ENCODE measurements around the gene CAB39L.

The CAB39L gene

DNA sequence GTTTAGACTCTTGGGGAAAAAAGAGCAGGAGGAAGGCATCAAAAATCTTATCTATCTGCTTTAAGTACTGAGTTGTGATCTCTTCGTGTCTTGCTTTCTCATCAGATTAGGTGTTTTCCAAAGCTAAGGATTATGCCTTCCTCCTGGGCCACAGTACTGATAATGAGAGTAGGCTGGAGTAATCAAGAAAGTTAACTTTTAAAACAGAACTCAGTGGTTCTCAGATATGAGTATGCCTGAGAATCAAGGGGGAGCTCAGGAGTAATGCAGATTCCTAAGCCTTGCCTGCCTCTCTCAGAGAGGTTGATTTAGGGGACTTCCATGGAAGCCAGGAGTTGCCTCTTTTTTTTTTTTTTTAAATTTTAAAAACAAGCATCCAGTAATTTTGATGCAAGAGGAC is 172.6 kb downstream of the CAB39L start:
- no peak for DNase-seq

DNA sequence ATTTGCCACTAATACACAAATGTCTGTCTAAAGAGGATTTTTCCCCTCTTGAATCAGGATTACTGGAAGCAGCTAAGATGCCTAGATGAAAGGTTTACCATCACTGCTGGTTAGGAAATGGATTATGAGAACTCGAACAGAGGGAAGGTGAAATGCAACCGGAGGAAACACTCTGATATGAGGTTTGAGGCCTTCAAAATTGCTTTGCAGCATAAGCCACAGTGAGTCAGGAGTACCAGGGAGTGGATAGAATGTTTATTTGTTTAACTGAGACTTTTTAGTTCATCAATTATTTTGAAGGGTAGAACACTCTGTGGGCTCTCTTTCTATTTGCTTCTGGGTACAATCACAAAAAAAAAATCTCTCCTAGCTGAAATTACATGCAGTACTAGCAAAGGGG is 178.0 kb downstream of the CAB39L start:
- no peak for DNase-seq

DNA sequence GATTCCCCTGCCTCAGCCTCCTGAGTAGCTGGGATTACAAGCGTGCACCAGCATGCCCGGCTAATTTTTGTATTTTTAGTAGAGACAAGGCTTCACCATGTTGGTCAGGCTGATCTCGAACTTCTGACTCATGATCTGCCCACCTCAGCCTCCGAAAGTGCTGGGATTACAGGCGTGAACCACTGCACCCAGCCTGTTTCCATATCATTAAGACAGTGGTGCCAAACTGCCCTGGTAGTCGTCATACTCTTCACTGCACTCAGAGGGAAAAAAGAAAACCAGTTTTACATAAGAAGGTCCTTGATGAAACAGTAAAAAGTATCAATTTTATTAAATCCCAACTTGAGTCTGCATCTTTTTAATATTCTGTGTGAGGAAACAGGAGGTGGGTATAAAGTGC is 181.2 kb downstream of the CAB39L start:
- DNase-seq, result no peak

DNA sequence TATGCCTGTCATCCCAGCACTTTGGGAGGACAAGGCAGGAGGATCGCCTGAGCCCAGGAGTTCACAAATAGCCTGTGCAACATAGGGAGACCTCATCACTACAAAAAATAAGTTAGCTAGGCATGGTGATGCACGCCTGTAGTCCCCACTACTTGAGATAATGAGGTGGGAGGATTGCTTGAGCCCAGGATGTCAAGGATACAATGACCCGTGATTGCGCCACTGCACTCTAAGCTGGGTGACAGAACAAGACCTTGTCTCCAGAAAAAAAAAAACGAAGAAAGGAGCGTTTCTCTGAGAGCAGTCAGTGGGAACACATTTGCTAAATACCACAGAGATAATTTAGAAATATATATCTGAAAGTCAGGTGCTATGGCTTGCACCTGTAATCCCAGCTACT is 184.3 kb downstream of the CAB39L start:
- DNase-seq, result no peak

Data from NCI-H2171 (cell line).